ENCODE data around the gene OXTR. TPM values are rescaled to one million over a fixed set of nuclear protein-coding genes. Genes with fewer than 3 reads are reported as not detected.
A peak's percentile ranks its signal among the peaks of the same experiment; 100 is the strongest.

The OXTR gene
- total RNA-seq, 1 experiment from 2014 or later = 21.5 TPM

DNA sequence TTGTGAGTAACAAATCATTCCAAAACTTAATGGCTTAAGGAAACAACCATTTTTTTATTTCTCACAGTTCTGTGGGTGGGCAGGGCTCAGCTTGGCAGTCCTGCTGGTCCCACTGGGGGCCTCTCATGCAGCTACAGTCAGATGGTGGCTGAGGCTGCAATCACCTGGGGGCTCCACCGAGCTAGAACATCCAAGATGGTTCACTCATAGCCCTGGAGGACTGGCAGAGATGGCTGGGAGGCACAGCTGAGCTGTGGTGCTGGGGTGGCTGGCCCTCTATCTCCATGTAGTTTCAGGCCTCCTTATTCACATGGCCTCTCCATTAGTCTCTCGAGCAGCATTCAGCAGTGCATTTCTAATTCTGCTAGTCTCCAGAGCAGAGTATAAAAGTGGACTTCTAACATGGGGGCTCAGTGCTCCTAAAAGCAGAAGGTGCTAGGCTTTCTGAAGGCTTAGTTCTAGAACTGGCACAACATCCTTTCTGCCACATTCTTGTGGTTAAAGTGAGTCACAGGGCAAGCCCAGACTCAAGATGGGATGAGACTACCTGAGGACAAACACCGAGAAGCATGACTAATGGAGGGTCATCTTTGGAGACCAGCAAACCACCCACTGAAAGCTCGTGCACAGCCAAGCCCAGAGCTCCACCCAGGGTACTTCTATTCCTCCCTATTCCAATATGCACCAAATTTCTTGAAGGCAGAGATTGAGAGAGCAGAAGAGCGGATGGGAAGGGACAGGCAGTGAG is 29.5 kb downstream of the OXTR start:
- no TSS peak for BruUV-seq (replicated peaks)
- Histone ChIP-seq H3K4me1 (ENCODE audit: insufficient read depth, low read length) (peaks cover 51% of the 10 kb centered on the region), H3K9me2 (replicated peaks; ENCODE audit: low read length) (no peaks in the 10 kb centered on the region), H3K4me2 (ENCODE audit: low read length) (peak overlapping the region; percentile 73), H3K27ac (ENCODE audit: low read length) (peak overlapping the region; percentile 91), H3K4me3 (ENCODE audit: low read length) (peak overlapping the region; percentile 45; the same call in 1 of the 2 replicates), H3K9ac (ENCODE audit: low read length) (peak overlapping the region; percentile 58), H3K9me3 (ENCODE audit: low read length) (no peaks in the 10 kb centered on the region), H3K27me3 (ENCODE audit: low read length) (no peaks in the 10 kb centered on the region), H2AFZ (ENCODE audit: low read length) (no peak overlapping the region), H4K20me1 (ENCODE audit: low read length) (no peaks in the 10 kb centered on the region), H3K79me2 (ENCODE audit: low read length) (no peaks in the 10 kb centered on the region), H3F3A (ENCODE audit: low read length, unreplicated experiment) (no peaks in the 10 kb centered on the region), H3K36me3 (ENCODE audit: low read depth, low read length) (no peaks in the 10 kb centered on the region)
- POLR2A ChIA-PET (ENCODE audit: unreplicated experiment) = interaction anchor here (0.6 to 1.4 kb wide), 4 partner anchors 16 to 196 kb away, joined by 3 to 7 read pairs (median 6); no protein-coding TSS in a partner anchor
- ATAC-seq (peak; percentile 81), DNase-seq (peak; percentile 99)
- intact Hi-C loops (cut with micrococcal nuclease) = loop anchor here (1.0 to 2.0 kb wide), 4 partner anchors 16 to 224 kb away; no protein-coding TSS in a partner anchor
- CTCF ChIA-PET = interaction anchor here (0.7 to 2.3 kb wide), 3 partner anchors 15 to 222 kb away, joined by 3 to 14 read pairs (median 4); partner anchors contain the start of gene OXTR
- TF ChIP-seq, protein P1, sequence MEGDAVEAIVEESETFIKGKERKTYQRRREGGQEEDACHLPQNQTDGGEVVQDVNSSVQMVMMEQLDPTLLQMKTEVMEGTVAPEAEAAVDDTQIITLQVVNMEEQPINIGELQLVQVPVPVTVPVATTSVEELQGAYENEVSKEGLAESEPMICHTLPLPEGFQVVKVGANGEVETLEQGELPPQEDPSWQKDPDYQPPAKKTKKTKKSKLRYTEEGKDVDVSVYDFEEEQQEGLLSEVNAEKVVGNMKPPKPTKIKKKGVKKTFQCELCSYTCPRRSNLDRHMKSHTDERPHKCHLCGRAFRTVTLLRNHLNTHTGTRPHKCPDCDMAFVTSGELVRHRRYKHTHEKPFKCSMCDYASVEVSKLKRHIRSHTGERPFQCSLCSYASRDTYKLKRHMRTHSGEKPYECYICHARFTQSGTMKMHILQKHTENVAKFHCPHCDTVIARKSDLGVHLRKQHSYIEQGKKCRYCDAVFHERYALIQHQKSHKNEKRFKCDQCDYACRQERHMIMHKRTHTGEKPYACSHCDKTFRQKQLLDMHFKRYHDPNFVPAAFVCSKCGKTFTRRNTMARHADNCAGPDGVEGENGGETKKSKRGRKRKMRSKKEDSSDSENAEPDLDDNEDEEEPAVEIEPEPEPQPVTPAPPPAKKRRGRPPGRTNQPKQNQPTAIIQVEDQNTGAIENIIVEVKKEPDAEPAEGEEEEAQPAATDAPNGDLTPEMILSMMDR (conservative IDR thresholded peaks at IDR 0.05; ENCODE audit: low read depth, low read length) = 0 out of 2 replicates have a peak, but pooled peaks have one; percentile 8
- TF ChIP-seq EZH2 (IDR thresholded peaks at IDR 0.05; ENCODE audit: low read length, unreplicated experiment) = no peak

DNA sequence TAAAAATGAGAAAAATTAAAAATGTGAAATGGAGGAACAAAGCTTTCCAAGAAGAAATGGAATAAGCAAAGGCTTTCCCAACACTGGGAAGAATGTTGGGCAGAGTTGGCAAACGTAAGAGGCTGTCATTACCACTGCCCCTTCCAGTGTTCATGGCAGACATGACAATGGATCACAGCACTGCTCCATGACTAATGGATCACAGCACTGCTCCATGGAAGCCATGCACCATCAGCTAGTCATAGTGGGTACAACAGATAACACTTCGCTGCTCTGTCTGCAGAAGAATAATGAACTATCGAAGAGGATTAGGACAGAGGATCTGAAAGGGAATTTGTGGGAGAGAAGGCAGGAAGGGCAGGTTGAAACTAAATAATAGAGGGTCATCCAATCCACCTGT is 30.8 kb downstream of the OXTR start:
- TF ChIP-seq, protein P1 (conservative IDR thresholded peaks at IDR 0.05; ENCODE audit: low read depth, low read length) = no peak
- TF ChIP-seq EZH2 (IDR thresholded peaks at IDR 0.05; ENCODE audit: low read length, unreplicated experiment) (no peak), EZH2phosphoT487 (IDR thresholded peaks at IDR 0.05; ENCODE audit: borderline replicate concordance, low read length) (no peak)

DNA sequence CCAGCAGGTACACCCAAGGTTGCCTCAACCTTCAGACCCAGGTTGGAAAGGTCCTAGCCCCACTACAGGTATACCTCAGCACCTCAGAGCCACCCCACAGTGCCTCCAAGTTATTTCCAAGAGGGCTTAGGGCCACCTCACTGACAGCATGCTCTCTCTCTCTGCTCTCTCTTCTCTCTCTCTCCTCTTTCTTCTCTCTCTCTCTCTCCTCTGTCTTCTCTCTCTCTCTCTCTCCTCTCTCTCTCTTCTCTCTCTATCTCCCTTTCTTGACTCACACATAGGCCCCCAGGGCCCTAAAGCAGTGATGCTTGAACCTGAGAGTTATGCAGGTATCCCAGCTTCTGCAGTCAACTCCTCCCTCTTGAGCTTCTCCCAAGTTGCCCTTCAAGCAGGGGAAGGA is 31.6 kb downstream of the OXTR start:
- TF ChIP-seq, protein P1 (conservative IDR thresholded peaks at IDR 0.05; ENCODE audit: low read depth, low read length) = no peak
- TF ChIP-seq EZH2phosphoT487 (IDR thresholded peaks at IDR 0.05; ENCODE audit: borderline replicate concordance, low read length) (no peak), EZH2 (IDR thresholded peaks at IDR 0.05; ENCODE audit: low read length, unreplicated experiment) (no peak)
- Histone ChIP-seq H3K4me2 (ENCODE audit: low read length) (no peak overlapping the region), H3K36me3 (ENCODE audit: low read depth, low read length) (no peaks in the 10 kb centered on the region), H3K79me2 (ENCODE audit: low read length) (no peaks in the 10 kb centered on the region), H3K4me1 (ENCODE audit: insufficient read depth, low read length) (peaks cover 55% of the 10 kb centered on the region), H3K9ac (ENCODE audit: low read length) (no peak overlapping the region), H3F3A (ENCODE audit: low read length, unreplicated experiment) (no peaks in the 10 kb centered on the region), H3K27ac (ENCODE audit: low read length) (no peak overlapping the region), H2AFZ (ENCODE audit: low read length) (no peak overlapping the region), H3K9me3 (ENCODE audit: low read length) (no peaks in the 10 kb centered on the region), H4K20me1 (ENCODE audit: low read length) (no peaks in the 10 kb centered on the region), H3K27me3 (ENCODE audit: low read length) (no peaks in the 10 kb centered on the region), H3K4me3 (ENCODE audit: low read length) (no peak overlapping the region), H3K9me2 (replicated peaks; ENCODE audit: low read length) (no peaks in the 10 kb centered on the region)
- intact Hi-C loops (cut with micrococcal nuclease) = no loop called here
- no peak for DNase-seq
- CTCF ChIA-PET = no interaction called here
- POLR2A ChIA-PET (ENCODE audit: unreplicated experiment) = no interaction called here
- BruUV-seq (replicated peaks) = no TSS peak
- ATAC-seq = no peak

More for the DNA sequence above, 30.8 kb downstream of the OXTR start:
- no peaks in the 10 kb centered on the region for H4K20me1 ChIP-seq (ENCODE audit: low read length)
- no TSS peak for BruUV-seq (replicated peaks)
- no peak overlapping the region for H3K4me3 ChIP-seq (ENCODE audit: low read length)
- no peak overlapping the region for H2AFZ ChIP-seq (ENCODE audit: low read length)
- H3K4me1 ChIP-seq (ENCODE audit: insufficient read depth, low read length) = peaks cover 60% of the 10 kb centered on the region
- no peaks in the 10 kb centered on the region for H3K36me3 ChIP-seq (ENCODE audit: low read depth, low read length)
- H3K9me2 ChIP-seq (replicated peaks; ENCODE audit: low read length) = no peaks in the 10 kb centered on the region
- H3K27ac ChIP-seq (ENCODE audit: low read length) = no peak overlapping the region
- ChIA-PET CTCF (no interaction called here), POLR2A (ENCODE audit: unreplicated experiment) (no interaction called here)
- DNase-seq (no peak), ATAC-seq (no peak)
- no peaks in the 10 kb centered on the region for H3K9me3 ChIP-seq (ENCODE audit: low read length)
- H3K9ac ChIP-seq (ENCODE audit: low read length) = no peak overlapping the region
- intact Hi-C loops (cut with micrococcal nuclease) = no loop called here
- H3K4me2 ChIP-seq (ENCODE audit: low read length) = no peak overlapping the region
- H3K27me3 ChIP-seq (ENCODE audit: low read length) = no peaks in the 10 kb centered on the region
- H3K79me2 ChIP-seq (ENCODE audit: low read length) = no peaks in the 10 kb centered on the region
- H3F3A ChIP-seq (ENCODE audit: low read length, unreplicated experiment) = no peaks in the 10 kb centered on the region

Data from PC-3 (cell line).